GM21447 (cell line): Measurements from ENCODE around the gene GATA6.
"Not testable (repeated sequence)": the region's sequence is repeated elsewhere in the genome, so short reads cannot be mapped to it uniquely, and the experiment has no call there.

Experiments used
- ATAC-seq: cut with Tn5 transposase; IDR thresholded peaks from one replicate; pipeline ENCODE4 v1.9.1; 2021; ENCODE audit not compliant: unreplicated experiment

The GATA6 gene

GRCh38 chr18:22180722-22181121 is 11.3 kb downstream of the GATA6 start:
- ATAC-seq: no peak

- no peak for ATAC-seq
These were observed 13.7 kb downstream of the GATA6 start for GRCh38 chr18:22182884-22183697.

- no peak for ATAC-seq
These were observed 14.3 kb downstream of the GATA6 start for GRCh38 chr18:22183698-22184170.

- ATAC-seq: not testable (repeated sequence)
These were observed 15.2 kb downstream of the GATA6 start for GRCh38 chr18:22184573-22184972.

- no peak for ATAC-seq
These were observed 15.9 kb downstream of the GATA6 start for GRCh38 chr18:22185273-22185672.

GRCh38 chr18:22185771-22186386 is 16.5 kb downstream of the GATA6 start:
- ATAC-seq: no peak

- no peak for ATAC-seq
These were observed 17.1 kb downstream of the GATA6 start for GRCh38 chr18:22186484-22186971.

- no peak for ATAC-seq
These were observed 19.3 kb downstream of the GATA6 start for GRCh38 chr18:22188559-22189267.

- no peak for ATAC-seq
These were observed 20.2 kb downstream of the GATA6 start for GRCh38 chr18:22189449-22190166.

GRCh38 chr18:22191346-22191695 is 21.9 kb downstream of the GATA6 start:
- ATAC-seq: no peak

GRCh38 chr18:22191923-22192322 is 22.5 kb downstream of the GATA6 start:
- ATAC-seq: no peak

- ATAC-seq: no peak
These were observed 24.1 kb downstream of the GATA6 start for GRCh38 chr18:22193466-22193865.

GRCh38 chr18:22194151-22194598 is 24.8 kb downstream of the GATA6 start:
- ATAC-seq: no peak

GRCh38 chr18:22195052-22195451 is 25.7 kb downstream of the GATA6 start:
- no peak for ATAC-seq

GRCh38 chr18:22196943-22197342 is 27.6 kb downstream of the GATA6 start:
- ATAC-seq: not testable (repeated sequence)

GRCh38 chr18:22197668-22198067 is 28.3 kb downstream of the GATA6 start:
- ATAC-seq: no peak

- no peak for ATAC-seq
These were observed 28.8 kb downstream of the GATA6 start for GRCh38 chr18:22198163-22198562.

- no peak for ATAC-seq
These were observed 29.6 kb downstream of the GATA6 start for GRCh38 chr18:22199005-22199404.

- no peak for ATAC-seq
These were observed 31.3 kb downstream of the GATA6 start for GRCh38 chr18:22200611-22201225.

- no peak for ATAC-seq
These were observed 33.6 kb downstream of the GATA6 start for GRCh38 chr18:22203035-22203434.
